ENCODE data around the gene TNRC18.

Gene TNRC18

GRCh38 chr7:5300366-5300765 lies 123.3 kb downstream of the TNRC18 start:
- Histone ChIP-seq H3K9ac (ENCODE audit: low read length) (no peak overlapping the region), H3K79me2 (ENCODE audit: insufficient read depth, low read length) (no peaks in the 10 kb centered on the region), H4K20me1 (ENCODE audit: low read depth, low read length) (no peaks in the 10 kb centered on the region), H3K27me3 (ENCODE audit: low read length) (no peaks in the 10 kb centered on the region), H3K27ac (ENCODE audit: low read depth, low read length) (no peak overlapping the region), H3K4me2 (ENCODE audit: low read depth, low read length, poor library complexity, severe bottlenecking) (no peak overlapping the region), H3K4me3 (ENCODE audit: insufficient read depth, low read length, poor library complexity, severe bottlenecking) (no peak overlapping the region), H3K36me3 (ENCODE audit: low read length) (no peaks in the 10 kb centered on the region), H3K9me2 (replicated peaks; ENCODE audit: insufficient read depth, low read length) (no peaks in the 10 kb centered on the region), H3F3A (ENCODE audit: insufficient read depth) (no peaks in the 10 kb centered on the region), H2AFZ (ENCODE audit: low read depth, low read length, severe bottlenecking) (no peak overlapping the region), H3K9me3 (ENCODE audit: insufficient read depth, low read length) (no peaks in the 10 kb centered on the region)
- TF ChIP-seq CTCF (IDR thresholded peaks at IDR 0.05; ENCODE audit: insufficient read depth, low read length, poor library complexity, severe bottlenecking) (no peak), EZH2phosphoT487 (conservative IDR thresholded peaks at IDR 0.05; ENCODE audit: low read length) (no peak)

GRCh38 chr7:5296611-5297226 lies 126.9 kb downstream of the TNRC18 start:
- Histone ChIP-seq H3K9me2 (replicated peaks; ENCODE audit: insufficient read depth, low read length) (no peaks in the 10 kb centered on the region), H3F3A (ENCODE audit: insufficient read depth) (no peaks in the 10 kb centered on the region), H4K20me1 (ENCODE audit: low read depth, low read length) (no peaks in the 10 kb centered on the region), H3K9ac (ENCODE audit: low read length) (no peak overlapping the region; the same call in 1 of the 2 replicates), H3K27me3 (ENCODE audit: low read length) (no peaks in the 10 kb centered on the region), H2AFZ (ENCODE audit: low read depth, low read length, severe bottlenecking) (no peak overlapping the region), H3K4me2 (ENCODE audit: low read depth, low read length, poor library complexity, severe bottlenecking) (peak overlapping the region; percentile 33), H3K9me3 (ENCODE audit: insufficient read depth, low read length) (no peaks in the 10 kb centered on the region), H3K79me2 (ENCODE audit: insufficient read depth, low read length) (no peaks in the 10 kb centered on the region), H3K36me3 (ENCODE audit: low read length) (no peaks in the 10 kb centered on the region), H3K4me3 (ENCODE audit: insufficient read depth, low read length, poor library complexity, severe bottlenecking) (no peak overlapping the region), H3K27ac (ENCODE audit: low read depth, low read length) (no peak overlapping the region)
- TF ChIP-seq EZH2phosphoT487 (conservative IDR thresholded peaks at IDR 0.05; ENCODE audit: low read length) (no peak), CTCF (IDR thresholded peaks at IDR 0.05; ENCODE audit: insufficient read depth, low read length, poor library complexity, severe bottlenecking) (no peak)

GRCh38 chr7:5296015-5296610 lies 127.5 kb downstream of the TNRC18 start:
- Histone ChIP-seq H3K27ac (ENCODE audit: low read depth, low read length) (no peak overlapping the region), H3K4me2 (ENCODE audit: low read depth, low read length, poor library complexity, severe bottlenecking) (no peak overlapping the region), H3K9ac (ENCODE audit: low read length) (no peak overlapping the region), H4K20me1 (ENCODE audit: low read depth, low read length) (no peaks in the 10 kb centered on the region), H3K4me3 (ENCODE audit: insufficient read depth, low read length, poor library complexity, severe bottlenecking) (no peak overlapping the region), H2AFZ (ENCODE audit: low read depth, low read length, severe bottlenecking) (no peak overlapping the region), H3F3A (ENCODE audit: insufficient read depth) (no peaks in the 10 kb centered on the region), H3K36me3 (ENCODE audit: low read length) (no peaks in the 10 kb centered on the region), H3K9me3 (ENCODE audit: insufficient read depth, low read length) (no peaks in the 10 kb centered on the region), H3K9me2 (replicated peaks; ENCODE audit: insufficient read depth, low read length) (no peaks in the 10 kb centered on the region), H3K79me2 (ENCODE audit: insufficient read depth, low read length) (no peaks in the 10 kb centered on the region), H3K27me3 (ENCODE audit: low read length) (no peaks in the 10 kb centered on the region)
- no peak for TF ChIP-seq EZH2phosphoT487 (conservative IDR thresholded peaks at IDR 0.05; ENCODE audit: low read length)

Data from SU-DHL-6 (cell line).